Lung microvascular endothelial cell (primary cell): ENCODE measurements around the gene ABI3BP. TPM values are rescaled to one million over a fixed set of nuclear protein-coding genes. Genes with fewer than 3 reads are reported as not detected.
A peak's percentile ranks its signal among the peaks of the same experiment; 100 is the strongest.
"Not testable (repeated sequence)": the region's sequence is repeated elsewhere in the genome, so short reads cannot be mapped to it uniquely, and the experiment has no call there.

Experiments used
- DNase-seq, 2 donors: peaks; one replicate each; pipeline versions ENCODE4 v3.0.0 to v3.0.0-alpha.2; 2010; ENCODE audit warnings: low read depth in 2 of 2
- total RNA-seq: library from RNA; depleted of rRNA; stranded (reverse); fragments of >200 nt; gene quantifications from 2 replicates; pipeline ENCODE4 v1.2.1, GENCODE V29; 2014

The ABI3BP gene
- total RNA-seq, 1 donor from 2014 or later, result 7.7 TPM

GRCh38 chr3:100953103-100953502 is 40.1 kb downstream of the ABI3BP start:
- DNase-seq, result no peak

- no peak for DNase-seq
These were observed 46.1 kb downstream of the ABI3BP start for GRCh38 chr3:100947119-100947518.

GRCh38 chr3:100946096-100946495 is 47.1 kb downstream of the ABI3BP start:
- DNase-seq, result not testable (repeated sequence)

GRCh38 chr3:100941451-100941850 is 51.8 kb downstream of the ABI3BP start:
- no peak for DNase-seq

- DNase-seq, result no peak
These were observed 52.2 kb downstream of the ABI3BP start for GRCh38 chr3:100941041-100941440.

- no peak for DNase-seq
These were observed 56.3 kb downstream of the ABI3BP start for GRCh38 chr3:100936931-100937330.

- no peak for DNase-seq
These were observed 60.7 kb downstream of the ABI3BP start for GRCh38 chr3:100932491-100932890.

GRCh38 chr3:100928638-100929428 is 64.4 kb downstream of the ABI3BP start:
- peak; percentile 54 to 78 for DNase-seq

- DNase-seq, result no peak
These were observed 65.4 kb downstream of the ABI3BP start for GRCh38 chr3:100927775-100928174.

- peak in 1 of 2 donors; percentile 76 for DNase-seq
These were observed 77.3 kb downstream of the ABI3BP start for GRCh38 chr3:100915706-100916495.

GRCh38 chr3:100913870-100914648 is 79.2 kb downstream of the ABI3BP start:
- peak in 1 of 2 donors; percentile 83 for DNase-seq

- DNase-seq, result peak in 1 of 2 donors; percentile 47
These were observed 80.2 kb downstream of the ABI3BP start for GRCh38 chr3:100912976-100913545.

GRCh38 chr3:100912571-100912970 is 80.7 kb downstream of the ABI3BP start:
- no peak for DNase-seq

GRCh38 chr3:100911956-100912355 is 81.3 kb downstream of the ABI3BP start:
- DNase-seq, result no peak

GRCh38 chr3:100910986-100911385 is 82.2 kb downstream of the ABI3BP start:
- no peak for DNase-seq

GRCh38 chr3:100902572-100902971 is 90.6 kb downstream of the ABI3BP start:
- peak in 1 of 2 donors; percentile 60 for DNase-seq

GRCh38 chr3:100900671-100901335 is 92.4 kb downstream of the ABI3BP start:
- DNase-seq, result peak; percentile 66 to 83

GRCh38 chr3:100899440-100900091 is 93.7 kb downstream of the ABI3BP start:
- DNase-seq, result peak; percentile 73 to 75

GRCh38 chr3:100898681-100899080 is 94.5 kb downstream of the ABI3BP start:
- DNase-seq, result peak in 1 of 2 donors; percentile 42

- DNase-seq, result no peak
These were observed 96.2 kb downstream of the ABI3BP start for GRCh38 chr3:100896994-100897393.
